ENCODE data around the gene AP3B1.

DNA sequence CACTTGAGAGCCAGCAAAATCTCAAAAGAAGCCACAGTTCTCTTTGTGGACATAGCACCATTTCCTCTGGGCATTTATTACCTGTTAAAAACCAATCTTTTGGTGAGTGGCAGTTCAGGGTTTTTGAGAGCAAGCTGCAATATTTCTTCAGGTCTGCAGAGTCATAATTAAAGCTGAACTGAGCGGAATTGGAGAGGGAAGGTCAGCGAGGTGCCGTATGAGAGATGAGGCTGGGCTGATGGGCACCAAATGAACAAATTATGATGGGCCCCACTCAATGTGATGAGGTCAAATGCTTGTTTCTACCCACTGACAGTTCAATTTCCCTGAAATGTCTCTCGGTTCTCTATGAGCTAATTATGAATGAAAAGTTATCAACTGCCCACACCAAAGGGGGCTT lies 231.9 kb downstream of the AP3B1 start:
- TF ChIP-seq, protein P1, sequence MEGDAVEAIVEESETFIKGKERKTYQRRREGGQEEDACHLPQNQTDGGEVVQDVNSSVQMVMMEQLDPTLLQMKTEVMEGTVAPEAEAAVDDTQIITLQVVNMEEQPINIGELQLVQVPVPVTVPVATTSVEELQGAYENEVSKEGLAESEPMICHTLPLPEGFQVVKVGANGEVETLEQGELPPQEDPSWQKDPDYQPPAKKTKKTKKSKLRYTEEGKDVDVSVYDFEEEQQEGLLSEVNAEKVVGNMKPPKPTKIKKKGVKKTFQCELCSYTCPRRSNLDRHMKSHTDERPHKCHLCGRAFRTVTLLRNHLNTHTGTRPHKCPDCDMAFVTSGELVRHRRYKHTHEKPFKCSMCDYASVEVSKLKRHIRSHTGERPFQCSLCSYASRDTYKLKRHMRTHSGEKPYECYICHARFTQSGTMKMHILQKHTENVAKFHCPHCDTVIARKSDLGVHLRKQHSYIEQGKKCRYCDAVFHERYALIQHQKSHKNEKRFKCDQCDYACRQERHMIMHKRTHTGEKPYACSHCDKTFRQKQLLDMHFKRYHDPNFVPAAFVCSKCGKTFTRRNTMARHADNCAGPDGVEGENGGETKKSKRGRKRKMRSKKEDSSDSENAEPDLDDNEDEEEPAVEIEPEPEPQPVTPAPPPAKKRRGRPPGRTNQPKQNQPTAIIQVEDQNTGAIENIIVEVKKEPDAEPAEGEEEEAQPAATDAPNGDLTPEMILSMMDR (IDR thresholded peaks at IDR 0.05): no peak
- TF ChIP-seq POLR2A (IDR thresholded peaks at IDR 0.05): no peak

Data from upper lobe of left lung (tissue), 4 donors.